Measurements from ENCODE around the gene PDSS1. TPM values are rescaled to one million over a fixed set of nuclear protein-coding genes. Genes with fewer than 3 reads are reported as not detected.

PDSS1 gene
- total and polyA plus RNA-seq, 4 experiments from 2014 or later: 2.5 to 4.5 (median 3.2) TPM

- Mint-ChIP-seq H3K27me3 (no peaks in the 10 kb centered on the region), H3K27ac (peak overlapping the region in 4 of 7 donors; percentile 15 to 63 (median 40)), H3K4me3 (no peak overlapping the region), H3K4me1 (peaks cover 4 to 10% (median 6%) of the 10 kb centered on the region in 4 donors), H3K9me3 (no peaks in the 10 kb centered on the region), H3K36me3 (peaks cover 24 to 50% of the 10 kb centered on the region in 2 donors)
- no peak for DNase-seq
- ChIA-PET CTCF (ENCODE audit: partially characterized antibody) (interaction anchor here (0.5 kb wide), 1 partner anchor 1041 kb away, joined by 3 read pairs; no protein-coding TSS in a partner anchor), POLR2A (ENCODE audit: partially characterized antibody) (no interaction called here)
- H3K4me3 ChIP-seq (ENCODE audit: low read length in 2 of 2): no peak overlapping the region
- no peak overlapping the region for H3K27ac ChIP-seq (ENCODE audit: low read depth, low read length)
- intact Hi-C loops (cut with micrococcal nuclease): no loop called here
- H3K9me3 ChIP-seq (ENCODE audit: control insufficient read depth in 1 of 2, low read length in 2 of 2): no peaks in the 10 kb centered on the region
- peaks cover 9% of the 10 kb centered on the region for H3K36me3 ChIP-seq (ENCODE audit: insufficient read depth, low read length)
- H3K27me3 ChIP-seq (ENCODE audit: insufficient read depth, low read length): no peaks in the 10 kb centered on the region
- H3K4me1 ChIP-seq (ENCODE audit: insufficient read depth, low read length): no peaks in the 10 kb centered on the region
These were observed 48.6 kb downstream of the PDSS1 start for GRCh38 chr10:26746061-26746460.

GRCh38 chr10:26755443-26755903, 58.0 kb downstream of the PDSS1 start:
- no peaks in the 10 kb centered on the region for H3K9me3 ChIP-seq (ENCODE audit: control insufficient read depth in 1 of 2, low read length in 2 of 2)
- intact Hi-C loops (cut with micrococcal nuclease): no loop called here
- peaks cover 9% of the 10 kb centered on the region for H3K36me3 ChIP-seq (ENCODE audit: insufficient read depth, low read length)
- ChIA-PET CTCF (ENCODE audit: partially characterized antibody) (no interaction called here), POLR2A (ENCODE audit: partially characterized antibody) (no interaction called here)
- no peak overlapping the region for H3K4me3 ChIP-seq (ENCODE audit: low read length in 2 of 2)
- DNase-seq: no peak
- no peaks in the 10 kb centered on the region for H3K4me1 ChIP-seq (ENCODE audit: insufficient read depth, low read length)
- peaks cover 0 to 4% (median 2%) of the 10 kb centered on the region in 4 donors for H3K4me1 Mint-ChIP-seq
- H3K4me3 Mint-ChIP-seq: no peak overlapping the region
- H3K27ac ChIP-seq (ENCODE audit: low read depth, low read length): no peak overlapping the region
- H3K36me3 Mint-ChIP-seq: peaks cover 31 to 50% of the 10 kb centered on the region in 2 donors
- peak overlapping the region in 4 of 7 donors; percentile 18 to 86 (median 60) for H3K27ac Mint-ChIP-seq
- H3K27me3 ChIP-seq (ENCODE audit: insufficient read depth, low read length): no peaks in the 10 kb centered on the region
- no peaks in the 10 kb centered on the region for H3K9me3 Mint-ChIP-seq
- H3K27me3 Mint-ChIP-seq: no peaks in the 10 kb centered on the region

GRCh38 chr10:26759008-26759407, 61.5 kb downstream of the PDSS1 start:
- no peak overlapping the region for H3K27ac ChIP-seq (ENCODE audit: low read depth, low read length)
- ChIA-PET CTCF (ENCODE audit: partially characterized antibody) (no interaction called here), POLR2A (ENCODE audit: partially characterized antibody) (no interaction called here)
- H3K4me1 ChIP-seq (ENCODE audit: insufficient read depth, low read length): no peaks in the 10 kb centered on the region
- peaks cover 21% of the 10 kb centered on the region for H3K36me3 ChIP-seq (ENCODE audit: insufficient read depth, low read length)
- intact Hi-C loops (cut with micrococcal nuclease): no loop called here
- Mint-ChIP-seq H3K9me3 (no peaks in the 10 kb centered on the region), H3K27ac (no peak overlapping the region), H3K4me1 (peaks cover 0 to 4% (median 2%) of the 10 kb centered on the region in 4 donors), H3K36me3 (peaks cover 29 to 46% of the 10 kb centered on the region in 2 donors), H3K4me3 (no peak overlapping the region), H3K27me3 (no peaks in the 10 kb centered on the region)
- no peaks in the 10 kb centered on the region for H3K9me3 ChIP-seq (ENCODE audit: control insufficient read depth in 1 of 2, low read length in 2 of 2)
- no peak for DNase-seq
- H3K27me3 ChIP-seq (ENCODE audit: insufficient read depth, low read length): no peaks in the 10 kb centered on the region
- no peak overlapping the region for H3K4me3 ChIP-seq (ENCODE audit: low read length in 2 of 2)

- Histone ChIP-seq H3K9me3 (ENCODE audit: control insufficient read depth in 1 of 2, low read length in 2 of 2) (no peaks in the 10 kb centered on the region), H3K27me3 (ENCODE audit: insufficient read depth, low read length) (no peaks in the 10 kb centered on the region), H3K36me3 (ENCODE audit: insufficient read depth, low read length) (peaks cover 26% of the 10 kb centered on the region), H3K27ac (ENCODE audit: low read depth, low read length) (no peak overlapping the region), H3K4me3 (ENCODE audit: low read length in 2 of 2) (no peak overlapping the region), H3K4me1 (ENCODE audit: insufficient read depth, low read length) (no peaks in the 10 kb centered on the region)
- Mint-ChIP-seq H3K27ac (no peak overlapping the region), H3K36me3 (peaks cover 40 to 61% of the 10 kb centered on the region in 2 donors), H3K27me3 (no peaks in the 10 kb centered on the region), H3K9me3 (no peaks in the 10 kb centered on the region), H3K4me3 (no peak overlapping the region), H3K4me1 (peaks cover under 1 to 10% (median 5%) of the 10 kb centered on the region in 4 donors)
- no peak for DNase-seq
- intact Hi-C loops (cut with micrococcal nuclease): no loop called here
- CTCF ChIA-PET (ENCODE audit: partially characterized antibody): no interaction called here
- POLR2A ChIA-PET (ENCODE audit: partially characterized antibody): no interaction called here
These were observed 68.0 kb downstream of the PDSS1 start for GRCh38 chr10:26765549-26765948.

GRCh38 chr10:26770069-26770468, 72.6 kb downstream of the PDSS1 start:
- H3K4me1 ChIP-seq (ENCODE audit: insufficient read depth, low read length): peaks cover 5% of the 10 kb centered on the region
- Mint-ChIP-seq H3K27ac (no peak overlapping the region), H3K4me1 (peaks cover 21 to 43% (median 31%) of the 10 kb centered on the region in 4 donors), H3K27me3 (no peaks in the 10 kb centered on the region), H3K9me3 (no peaks in the 10 kb centered on the region), H3K4me3 (no peak overlapping the region), H3K36me3 (peaks cover 26 to 43% of the 10 kb centered on the region in 2 donors)
- intact Hi-C loops (cut with micrococcal nuclease): no loop called here
- DNase-seq: no peak
- ChIA-PET POLR2A (ENCODE audit: partially characterized antibody) (no interaction called here), CTCF (ENCODE audit: partially characterized antibody) (no interaction called here)
- H3K4me3 ChIP-seq (ENCODE audit: low read length in 2 of 2): no peak overlapping the region
- peaks cover 6% of the 10 kb centered on the region for H3K36me3 ChIP-seq (ENCODE audit: insufficient read depth, low read length)
- H3K9me3 ChIP-seq (ENCODE audit: control insufficient read depth in 1 of 2, low read length in 2 of 2): no peaks in the 10 kb centered on the region
- no peaks in the 10 kb centered on the region for H3K27me3 ChIP-seq (ENCODE audit: insufficient read depth, low read length)
- no peak overlapping the region for H3K27ac ChIP-seq (ENCODE audit: low read depth, low read length)

GRCh38 chr10:26773633-26774032, 76.1 kb downstream of the PDSS1 start:
- H3K27me3 ChIP-seq (ENCODE audit: insufficient read depth, low read length): no peaks in the 10 kb centered on the region
- ChIA-PET POLR2A (ENCODE audit: partially characterized antibody) (no interaction called here), CTCF (ENCODE audit: partially characterized antibody) (interaction anchor here (1.2 kb wide), 1 partner anchor 47 kb away, joined by 3 read pairs; no protein-coding TSS in a partner anchor)
- H3K4me3 Mint-ChIP-seq: peak overlapping the region in 3 of 8 donors; percentile 2 to 37 (median 22)
- peaks cover 44 to 69% (median 57%) of the 10 kb centered on the region in 4 donors for H3K4me1 Mint-ChIP-seq
- H3K36me3 ChIP-seq (ENCODE audit: insufficient read depth, low read length): peaks cover 1% of the 10 kb centered on the region
- peaks cover 25% of the 10 kb centered on the region for H3K4me1 ChIP-seq (ENCODE audit: insufficient read depth, low read length)
- no peaks in the 10 kb centered on the region for H3K9me3 ChIP-seq (ENCODE audit: control insufficient read depth in 1 of 2, low read length in 2 of 2)
- H3K27me3 Mint-ChIP-seq: no peaks in the 10 kb centered on the region
- peaks cover 6 to 25% of the 10 kb centered on the region in 2 donors for H3K36me3 Mint-ChIP-seq
- no peak overlapping the region for H3K4me3 ChIP-seq (ENCODE audit: low read length in 2 of 2)
- intact Hi-C loops (cut with micrococcal nuclease): no loop called here
- no peak for DNase-seq
- H3K27ac ChIP-seq (ENCODE audit: low read depth, low read length): no peak overlapping the region
- H3K9me3 Mint-ChIP-seq: no peaks in the 10 kb centered on the region
- H3K27ac Mint-ChIP-seq: peak overlapping the region in 5 of 7 donors; percentile 10 to 61 (median 51)

GRCh38 chr10:26776258-26776657, 78.8 kb downstream of the PDSS1 start:
- Histone ChIP-seq H3K9me3 (ENCODE audit: control insufficient read depth in 1 of 2, low read length in 2 of 2) (no peaks in the 10 kb centered on the region), H3K27me3 (ENCODE audit: insufficient read depth, low read length) (no peaks in the 10 kb centered on the region), H3K36me3 (ENCODE audit: insufficient read depth, low read length) (no peaks in the 10 kb centered on the region), H3K4me3 (ENCODE audit: low read length in 2 of 2) (no peak overlapping the region), H3K27ac (ENCODE audit: low read depth, low read length) (no peak overlapping the region), H3K4me1 (ENCODE audit: insufficient read depth, low read length) (peaks cover 50% of the 10 kb centered on the region)
- DNase-seq: no peak
- Mint-ChIP-seq H3K27me3 (no peaks in the 10 kb centered on the region), H3K4me1 (peaks cover 60 to 87% (median 73%) of the 10 kb centered on the region in 4 donors), H3K4me3 (peak overlapping the region in 1 of 8 donors; percentile 22), H3K9me3 (no peaks in the 10 kb centered on the region), H3K27ac (peak overlapping the region in 2 of 7 donors; percentile 5 to 22), H3K36me3 (peaks cover 0 to 13% of the 10 kb centered on the region in 2 donors)
- ChIA-PET POLR2A (ENCODE audit: partially characterized antibody) (no interaction called here), CTCF (ENCODE audit: partially characterized antibody) (interaction anchor here (0.6 to 1.0 kb wide), 3 partner anchors 9 to 590 kb away, joined by 3 read pairs; no protein-coding TSS in a partner anchor)
- intact Hi-C loops (cut with micrococcal nuclease): loop anchor here (2.0 kb wide), 1 partner anchor 15 kb away; no protein-coding TSS in a partner anchor
